Brain pericyte (primary cell): ENCODE data around the gene UBE2Z.
"Not testable (repeated sequence)": the region's sequence is repeated elsewhere in the genome, so short reads cannot be mapped to it uniquely, and the experiment has no call there.

Source experiments
- DNase-seq: peaks from one replicate; pipeline ENCODE4 v3.0.0-alpha.2; 2012; ENCODE audit warnings: low read depth, low spot score

UBE2Z gene

DNA sequence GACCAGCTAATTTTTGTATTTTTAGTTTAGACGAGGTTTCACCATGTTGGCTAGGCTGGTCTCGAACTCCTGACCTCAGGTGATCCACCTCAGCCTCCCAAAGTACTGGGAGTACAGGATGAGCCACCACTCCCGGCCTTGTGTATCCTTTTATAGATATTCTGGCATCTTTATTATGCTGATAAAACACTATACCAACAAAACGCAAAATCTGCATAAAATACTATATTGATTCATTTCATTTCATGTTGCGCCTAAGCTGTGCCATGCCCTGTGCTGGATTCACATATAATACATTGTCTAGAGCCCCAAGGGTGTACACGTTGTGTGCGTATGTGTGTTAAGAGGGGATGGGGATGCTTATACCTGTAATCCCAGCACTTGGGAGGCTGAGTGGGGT lies 3.8 kb upstream of the UBE2Z start:
- DNase-seq, result no peak

DNA sequence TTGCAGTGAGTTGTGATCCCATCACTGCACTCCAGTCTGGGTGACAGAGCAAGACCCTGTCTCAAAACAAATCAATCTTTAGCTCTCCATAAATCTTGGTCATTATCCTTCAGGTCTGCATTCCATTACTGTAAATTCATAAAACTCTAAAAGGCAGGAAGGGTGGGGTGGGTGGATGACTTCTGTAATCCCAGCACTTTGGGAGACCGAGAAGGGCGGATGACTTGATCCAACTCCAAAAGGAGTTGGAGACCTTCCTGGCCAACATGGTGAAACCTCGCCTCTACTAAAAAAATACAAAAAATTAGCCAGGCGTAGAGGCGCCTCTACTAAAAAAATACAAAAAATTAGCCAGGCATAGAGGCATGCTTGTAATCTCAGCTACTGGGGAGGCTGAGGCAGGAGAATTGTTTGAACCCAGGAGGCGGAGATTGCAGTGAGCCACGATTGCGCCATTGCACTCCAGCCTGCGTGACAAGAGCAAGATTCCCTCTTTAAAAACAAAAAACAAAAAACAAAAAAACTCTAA lies 2.2 kb upstream of the UBE2Z start:
- DNase-seq, result no peak

DNA sequence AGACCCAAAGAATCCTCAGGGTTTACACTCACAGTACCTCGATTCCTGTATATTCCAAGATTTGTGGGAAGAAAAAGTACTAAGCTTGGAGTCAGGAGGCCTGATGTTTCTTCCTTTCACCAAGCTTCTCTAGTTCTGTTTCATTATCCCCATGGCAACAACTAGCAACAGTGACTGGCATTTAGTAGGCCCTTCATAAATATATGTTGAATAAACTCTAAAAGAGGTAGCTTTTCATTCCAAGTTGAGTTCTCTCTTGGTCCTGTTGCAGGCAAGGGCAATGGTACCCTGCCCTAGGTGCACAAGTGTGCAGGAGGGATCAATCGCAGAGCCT lies 527 bp upstream of the UBE2Z start:
- DNase-seq, result no peak

DNA sequence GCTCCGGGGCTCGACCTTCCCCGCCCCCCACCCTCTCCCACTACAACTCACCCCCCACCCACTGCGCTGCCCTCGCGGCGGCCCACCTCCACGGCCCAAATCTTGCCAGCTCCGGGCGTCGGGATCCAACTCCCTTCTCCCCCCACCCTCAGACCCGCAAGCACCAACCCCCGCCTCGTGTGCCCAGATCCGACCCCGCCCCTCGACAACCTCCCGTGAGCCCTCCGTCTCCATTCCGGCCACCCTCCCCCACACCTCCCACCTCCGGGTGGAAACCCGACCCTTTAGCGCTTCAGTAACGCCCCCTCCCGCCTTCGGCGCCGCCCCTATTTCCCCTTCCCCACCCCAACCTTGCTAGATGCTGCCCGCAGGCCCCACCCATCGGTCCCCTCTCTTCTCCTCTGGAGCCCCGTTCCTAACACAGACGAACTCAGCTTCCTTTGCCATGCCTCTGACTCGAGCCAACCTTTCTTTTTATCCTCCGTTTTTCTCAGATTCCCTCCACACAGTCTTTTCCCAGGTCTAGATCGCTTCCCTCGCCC lies 717 bp downstream of the UBE2Z start:
- peak; percentile 47 for DNase-seq

DNA sequence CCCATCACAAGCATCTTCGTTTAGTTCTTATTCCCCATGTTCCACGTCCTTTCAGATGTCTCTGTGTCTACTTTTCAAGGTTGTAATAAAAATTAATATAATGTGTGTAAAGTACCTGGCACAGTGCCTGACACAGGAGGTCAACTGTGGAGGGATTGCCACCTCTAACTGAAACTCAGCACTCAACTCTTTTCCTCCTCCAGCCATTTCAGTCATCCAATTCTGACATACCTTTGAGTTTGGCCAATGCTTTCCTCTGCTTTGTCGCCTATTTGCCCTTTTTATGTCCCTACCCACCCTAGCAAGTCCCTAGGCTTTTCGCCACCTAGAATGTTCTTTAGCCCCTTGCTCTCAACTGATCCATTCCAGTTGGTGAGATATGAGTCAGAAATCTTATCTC lies 1.6 kb downstream of the UBE2Z start:
- DNase-seq, result no peak

DNA sequence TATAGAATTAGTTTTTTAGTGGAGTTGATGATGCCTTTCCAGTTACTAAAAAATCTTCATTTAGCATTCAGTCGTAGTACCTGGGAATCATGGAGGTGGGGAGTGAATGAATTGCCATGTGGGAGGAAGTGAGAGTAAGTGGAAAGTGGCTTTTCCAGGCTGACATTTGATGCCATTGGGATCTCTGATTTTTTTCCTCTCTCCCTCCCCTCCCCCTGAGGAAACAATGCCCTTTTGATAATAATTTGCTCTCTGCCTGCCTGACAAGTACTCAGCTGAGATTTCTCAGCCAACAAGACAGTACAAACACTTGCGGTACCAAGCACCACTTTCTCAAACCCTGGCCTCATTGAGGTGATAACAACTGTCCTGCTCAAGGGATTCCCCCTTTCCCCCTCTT lies 2.2 kb downstream of the UBE2Z start:
- DNase-seq, result no peak

DNA sequence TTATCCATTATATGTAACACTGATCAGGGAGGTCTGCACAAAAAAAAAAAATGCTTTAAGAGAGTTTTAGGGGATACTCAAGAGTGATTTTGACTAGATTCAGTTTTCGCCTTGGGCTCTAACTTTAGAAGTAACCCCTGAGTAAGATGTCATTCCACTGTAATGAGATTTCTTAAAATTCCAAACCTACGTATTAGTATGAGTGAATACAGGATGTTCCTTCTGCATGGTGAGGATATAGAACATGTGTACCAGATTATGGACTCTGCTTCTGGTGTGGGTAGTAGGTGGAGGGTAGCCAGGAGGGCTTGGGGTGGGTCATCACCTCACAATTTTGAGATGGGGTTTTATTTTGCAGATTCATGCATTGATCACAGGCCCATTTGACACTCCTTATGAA lies 4.3 kb downstream of the UBE2Z start:
- DNase-seq, result no peak

DNA sequence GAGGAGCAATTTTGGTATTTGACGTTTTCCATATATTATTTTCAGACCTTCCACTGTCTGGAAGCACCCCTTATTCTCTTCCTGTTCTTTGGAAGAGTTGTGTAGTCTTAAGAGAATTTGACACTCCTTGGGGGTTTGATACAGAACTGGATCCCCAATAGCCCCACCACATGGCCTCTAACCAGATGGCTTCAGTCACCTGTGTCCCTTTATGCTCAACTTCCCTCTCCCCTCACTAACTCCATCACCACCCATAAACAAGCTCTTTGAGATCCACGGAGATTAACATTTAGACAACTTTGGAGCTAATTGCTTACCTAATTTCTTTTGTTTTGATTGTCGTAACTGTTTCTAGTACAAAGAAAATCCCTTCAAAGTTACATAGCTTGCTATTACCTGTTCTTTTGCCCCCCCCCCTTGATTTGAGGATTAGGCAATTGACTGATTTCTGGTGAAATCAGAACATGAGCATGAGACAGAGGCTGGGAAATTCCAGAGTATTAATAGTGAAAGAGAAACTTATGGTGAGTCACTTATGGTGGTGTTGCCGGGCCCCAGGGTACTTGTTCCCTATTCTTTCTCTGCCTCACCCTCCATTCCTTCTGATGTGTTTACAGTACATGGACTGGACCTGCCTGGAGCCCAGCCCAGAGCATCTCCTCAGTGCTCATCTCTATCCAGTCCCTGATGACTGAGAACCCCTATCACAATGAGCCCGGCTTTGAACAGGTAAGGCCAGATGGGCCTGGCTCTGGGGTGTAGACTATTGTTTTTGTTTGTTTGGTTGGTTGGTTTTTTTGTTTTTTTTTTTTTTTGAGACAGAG lies 7.5 kb downstream of the UBE2Z start:
- DNase-seq, result no peak

DNA sequence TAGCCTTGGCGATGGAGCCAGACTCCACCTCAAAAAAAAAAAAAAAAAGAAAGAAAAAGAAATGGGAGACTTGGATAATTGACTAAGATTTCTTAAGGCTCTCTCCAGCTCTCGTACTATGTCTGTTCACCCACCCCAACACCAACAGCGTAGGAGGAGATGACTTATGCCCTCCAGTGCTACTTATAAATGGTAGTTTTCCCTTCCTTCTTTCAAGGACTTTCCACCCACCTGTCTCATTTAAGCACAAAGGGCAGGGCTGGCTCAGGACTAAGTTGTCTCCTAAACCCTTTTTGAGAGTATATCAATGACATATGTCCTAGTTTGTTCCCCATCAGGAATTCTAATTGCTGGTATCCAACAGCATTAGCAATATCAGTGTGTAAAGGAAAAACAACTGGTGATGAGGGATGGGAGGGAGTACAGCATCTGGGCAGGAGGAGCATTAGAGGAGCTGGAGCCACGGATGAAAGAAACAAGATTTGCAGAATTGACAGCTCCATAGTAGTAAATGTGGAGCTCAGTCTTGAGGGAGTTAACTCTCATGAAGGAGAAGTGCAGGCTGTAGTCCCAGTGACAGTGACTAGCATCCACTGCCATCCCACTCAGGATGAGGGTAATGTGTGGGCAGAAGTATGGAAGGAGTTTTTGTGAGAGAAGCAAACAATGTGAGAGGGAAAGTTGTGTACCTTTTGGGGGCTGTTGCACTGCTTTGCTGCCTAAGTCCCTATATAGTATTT lies 17.2 kb downstream of the UBE2Z start:
- no peak for DNase-seq

DNA sequence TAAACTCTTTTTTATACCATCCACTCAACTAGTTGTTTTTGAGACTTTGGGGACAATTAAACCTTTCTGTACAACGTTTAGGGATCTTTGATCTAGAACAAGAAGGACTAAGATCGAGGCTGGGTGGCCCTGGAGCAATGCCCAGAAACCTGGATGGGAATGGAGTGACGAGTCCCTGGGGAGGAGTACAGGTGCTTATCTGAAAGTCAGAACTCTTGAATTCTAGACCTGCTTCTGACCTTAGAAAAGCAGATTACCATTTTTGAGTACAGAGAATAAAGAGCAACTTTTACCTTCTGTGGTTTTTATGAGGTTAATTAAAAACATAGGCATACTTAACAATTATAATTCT lies 17.8 kb downstream of the UBE2Z start:
- no peak for DNase-seq

DNA sequence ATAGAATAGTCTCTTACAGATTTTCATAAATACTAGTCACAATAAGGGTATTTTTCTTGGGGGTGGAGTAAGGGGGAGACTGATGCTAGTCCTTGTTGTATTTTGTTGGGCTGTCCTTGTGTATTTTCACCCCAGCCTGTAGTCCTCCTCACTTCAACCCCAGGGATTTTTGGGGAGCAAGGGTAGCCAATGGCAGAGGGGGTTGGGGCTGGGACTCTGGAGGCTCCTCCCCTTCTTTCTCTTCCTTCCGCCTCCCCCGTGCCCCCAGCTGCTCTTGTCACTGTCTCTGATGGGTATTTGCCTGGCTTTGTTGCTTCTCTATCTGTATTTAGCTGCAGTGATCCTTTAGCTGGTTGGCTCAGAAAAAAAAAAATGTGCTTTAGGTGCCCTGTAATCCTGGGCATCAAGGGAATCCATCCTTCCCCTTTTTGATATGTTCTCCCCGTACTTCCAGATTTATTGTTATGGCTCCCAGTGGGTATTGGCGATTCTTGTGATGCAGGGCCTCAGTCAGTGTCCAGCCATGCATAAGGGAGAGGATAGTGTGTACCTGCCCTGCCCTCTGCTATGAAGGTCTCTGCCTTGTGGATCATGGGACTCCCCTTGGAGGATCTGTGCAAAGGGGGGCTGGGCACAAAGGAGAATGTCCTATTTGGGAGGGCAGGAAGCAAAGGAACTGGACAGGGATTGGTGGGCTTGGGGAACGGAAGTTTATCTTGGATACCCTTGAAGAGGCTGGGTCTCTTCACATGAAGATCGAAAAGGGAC lies 20.0 kb downstream of the UBE2Z start:
- no peak for DNase-seq

DNA sequence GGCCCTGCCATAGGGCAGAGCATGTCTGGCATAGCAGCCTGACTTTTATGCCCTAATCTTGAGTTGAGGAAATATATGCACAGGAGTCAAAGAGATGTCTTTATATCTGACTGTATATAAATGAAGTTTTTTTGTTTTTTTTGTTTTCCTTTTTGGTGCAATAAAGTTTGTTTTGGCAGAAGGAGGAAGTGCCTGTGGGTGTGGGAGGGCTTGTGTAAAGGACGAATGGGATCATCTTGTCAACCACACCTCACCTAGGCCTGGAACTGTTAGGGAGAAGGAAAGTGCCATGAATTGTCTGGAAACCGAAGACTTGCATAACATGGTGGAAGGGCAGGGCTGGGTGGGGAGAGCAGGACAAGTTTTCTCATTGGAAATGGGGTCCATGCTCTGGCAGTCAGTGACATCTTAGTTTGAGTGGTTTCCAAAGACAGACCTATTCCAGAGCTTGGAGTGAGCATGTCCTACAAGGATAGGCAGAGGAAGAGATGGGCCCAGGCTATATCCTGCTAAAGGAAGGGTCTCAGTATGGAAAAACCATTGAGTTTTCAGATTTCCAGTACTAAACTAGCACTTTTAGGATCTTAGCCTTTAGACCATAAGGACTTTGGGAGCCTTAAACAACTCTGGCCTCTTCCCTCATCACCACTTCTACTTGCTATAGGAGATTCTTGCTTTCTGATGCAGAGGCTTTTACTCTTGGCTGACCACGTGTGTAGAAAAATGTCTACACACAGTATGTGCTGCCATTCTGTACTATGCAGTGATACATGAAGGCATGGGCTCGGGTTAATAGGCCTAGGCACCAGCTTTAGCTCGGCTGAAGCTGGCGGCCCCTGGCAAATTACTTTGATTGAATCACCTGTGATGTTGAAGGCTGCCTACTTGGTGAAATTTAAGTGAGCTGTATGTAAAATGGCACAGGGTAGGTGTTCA lies 20.9 kb downstream of the UBE2Z start:
- no peak for DNase-seq

DNA sequence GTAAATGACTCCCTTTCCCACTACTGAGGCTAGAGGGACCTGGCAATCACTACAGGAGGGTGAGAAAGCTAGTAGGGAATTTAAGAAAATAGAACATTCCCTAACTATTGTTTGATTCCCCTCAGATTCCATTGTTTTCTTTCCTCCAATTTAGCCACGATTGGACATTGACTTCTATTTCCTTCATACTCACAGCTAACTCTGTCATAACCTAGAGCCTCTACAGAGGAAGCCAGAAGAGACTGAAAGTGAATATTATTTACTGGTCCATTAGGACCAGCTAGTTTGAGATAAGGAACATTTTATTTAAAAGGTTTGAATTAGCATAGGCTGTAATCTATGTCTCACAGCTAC lies 21.6 kb downstream of the UBE2Z start:
- DNase-seq, result no peak

DNA sequence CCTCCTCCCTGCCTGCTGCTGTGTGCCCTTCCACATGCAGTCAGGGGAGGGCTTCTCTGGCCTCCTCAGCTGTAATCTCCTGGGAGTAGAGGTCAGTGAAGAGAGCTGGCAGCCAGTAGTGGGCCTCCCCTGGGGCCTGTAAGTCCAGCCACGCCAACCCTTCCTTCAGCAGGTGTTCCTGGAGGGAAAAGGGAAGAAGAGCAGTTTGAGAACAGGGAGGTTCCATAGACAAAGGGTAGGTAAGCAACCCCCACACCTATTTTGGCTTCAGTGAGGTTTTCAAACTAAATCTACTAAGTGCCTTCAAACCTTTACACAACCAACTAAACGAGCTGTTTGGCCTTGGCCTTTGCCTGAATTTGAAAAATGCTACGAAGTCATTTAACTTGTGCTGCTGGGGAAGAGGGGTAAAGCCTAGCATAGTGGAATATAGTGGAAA lies 22.2 kb downstream of the UBE2Z start:
- no peak for DNase-seq

DNA sequence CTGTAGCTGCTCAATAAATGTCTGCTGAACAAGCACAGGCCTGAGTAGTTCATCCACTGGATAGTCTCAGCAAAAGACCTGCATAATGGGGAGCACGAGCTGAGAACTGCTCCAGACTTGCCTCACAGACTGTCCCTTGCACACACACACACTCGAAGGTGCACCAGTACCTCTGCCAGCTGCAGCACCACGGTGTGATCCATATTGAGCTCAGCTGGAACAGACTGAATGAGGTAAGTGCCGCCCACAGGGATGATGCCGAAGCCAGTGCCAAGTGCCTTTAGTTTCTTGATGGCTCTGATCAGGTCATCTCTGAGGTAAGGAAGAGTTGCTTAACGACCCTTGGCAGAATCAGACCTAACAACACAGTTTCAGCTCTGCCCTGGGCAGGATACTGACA lies 24.8 kb downstream of the UBE2Z start:
- no peak for DNase-seq

DNA sequence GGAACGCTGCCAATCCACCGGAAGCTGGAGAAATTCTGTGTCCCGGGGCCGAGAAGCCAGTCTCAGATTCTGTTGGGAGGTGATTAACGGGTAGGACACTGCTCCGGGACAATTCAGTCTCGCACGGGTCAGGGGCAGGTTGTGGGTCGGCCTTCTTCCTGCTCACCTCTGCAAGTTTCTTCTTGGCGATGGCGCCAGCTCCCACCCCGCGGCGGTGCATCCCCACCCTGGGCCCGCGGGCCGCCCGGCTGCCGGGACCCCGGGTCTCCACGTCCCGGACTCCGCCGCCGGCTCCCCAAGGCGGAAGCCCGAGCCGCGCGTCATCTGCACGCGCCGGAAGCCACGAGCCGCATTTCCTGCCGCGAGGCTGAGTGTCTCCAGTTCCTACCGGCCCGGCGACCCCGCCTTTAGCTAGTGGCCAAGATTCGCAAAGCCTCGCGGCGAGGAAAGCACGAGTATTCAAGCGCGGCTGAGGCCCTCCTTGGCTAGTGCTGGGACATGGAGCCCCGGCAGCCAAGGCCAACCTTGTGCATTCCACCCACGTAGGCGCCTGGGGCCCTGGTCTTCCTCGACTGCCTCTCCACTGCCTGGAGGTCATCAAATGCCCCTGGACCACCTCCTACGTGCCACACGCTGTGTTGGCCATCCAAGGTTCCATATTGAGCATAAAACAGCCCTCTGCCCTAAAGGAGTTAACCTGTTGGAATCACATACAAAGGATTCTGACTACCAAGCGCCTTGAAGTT lies 36.5 kb downstream of the UBE2Z start, which contains the start of gene SNF8:
Gene SNF8 (minus strand): TSS at position 328 of the 746 bp plus-strand sequence. CDS start 108 bp downstream, at position 220.
- DNase-seq, result peak; percentile 53

DNA sequence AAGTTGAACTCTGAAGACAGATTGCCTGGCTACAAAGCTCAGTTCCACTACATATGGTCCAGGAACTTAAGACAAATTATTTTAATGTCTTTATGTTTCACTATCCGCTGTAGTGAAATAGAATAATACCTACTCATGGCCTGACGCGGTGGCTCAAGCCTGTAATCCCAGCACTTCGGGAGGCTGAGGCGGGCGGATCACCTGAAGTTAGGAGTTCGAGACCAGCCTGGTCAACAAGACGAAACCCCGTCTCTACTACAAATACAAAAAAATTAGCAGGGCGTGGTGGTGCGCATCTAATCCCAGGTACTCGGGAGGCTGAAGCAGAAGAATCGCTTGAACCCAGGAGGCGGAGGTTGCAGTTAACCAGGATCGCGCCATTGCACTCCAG lies 37.0 kb downstream of the UBE2Z start:
- not testable (repeated sequence) for DNase-seq

DNA sequence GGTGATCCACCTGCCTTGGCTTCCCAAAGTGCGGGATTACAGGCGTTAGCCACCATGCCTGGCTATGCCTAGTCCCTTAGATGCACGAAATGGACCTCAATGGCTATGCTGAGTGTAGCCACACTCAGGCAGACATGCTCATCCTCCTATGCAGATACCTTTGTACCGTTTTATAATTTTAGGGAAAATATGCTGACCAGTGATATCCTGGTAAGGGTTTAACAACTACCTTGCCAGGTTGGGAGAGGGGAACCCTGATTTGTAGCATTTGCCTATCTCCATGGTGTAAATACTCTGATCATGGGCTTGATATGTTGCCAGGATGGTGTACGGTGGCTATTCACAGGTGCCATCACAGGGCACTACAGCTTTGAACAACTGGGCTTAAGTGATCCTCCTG lies 43.4 kb downstream of the UBE2Z start:
- no peak for DNase-seq

DNA sequence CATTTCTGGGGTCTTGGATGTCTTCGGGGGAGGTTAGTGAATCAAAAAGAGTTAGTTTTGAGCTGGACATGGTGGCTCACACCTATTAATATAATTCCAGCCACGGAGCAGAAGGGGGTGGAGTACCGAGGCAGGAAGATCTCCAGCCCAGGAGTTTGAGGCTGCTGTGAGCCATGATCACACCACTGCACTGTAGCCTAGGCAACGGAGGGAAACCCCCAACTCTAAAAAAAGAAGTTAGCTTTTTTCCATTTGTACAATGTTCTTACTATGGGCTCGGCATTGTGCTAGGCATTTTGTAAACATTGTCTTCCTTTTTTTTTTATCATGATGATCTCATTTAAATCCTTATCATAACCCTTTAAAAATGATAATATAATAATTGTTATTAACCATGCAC lies 44.7 kb downstream of the UBE2Z start:
- DNase-seq, result no peak

DNA sequence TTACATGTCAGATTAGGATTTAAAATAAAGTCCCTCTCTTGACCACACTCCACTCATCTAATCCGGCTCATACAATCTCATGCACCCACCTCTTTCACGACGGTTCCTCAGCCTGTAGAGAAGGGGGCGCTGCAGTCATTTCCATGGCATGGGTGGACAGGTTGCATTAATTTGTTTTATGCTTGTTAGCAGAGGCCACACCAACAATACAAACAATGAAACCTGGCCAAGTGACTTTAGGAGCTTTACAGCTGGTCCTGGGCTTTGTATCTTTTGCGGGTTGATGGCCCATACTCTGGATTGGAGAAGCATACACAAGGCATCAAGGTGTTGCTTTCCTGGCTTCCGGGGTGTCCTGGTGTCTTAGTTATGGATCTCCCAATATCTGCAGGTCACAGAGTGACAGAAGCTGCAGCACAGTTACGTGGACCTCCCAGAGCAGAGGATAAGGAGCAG lies 46.1 kb downstream of the UBE2Z start:
- no peak for DNase-seq
